ENCODE results near the gene RPA1. TPM values are rescaled to one million over a fixed set of nuclear protein-coding genes. Genes with fewer than 3 reads are reported as not detected.
A peak's percentile ranks its signal among the peaks of the same experiment; 100 is the strongest.

Gene RPA1
- total and polyA plus RNA-seq, 2 of the 8 experiments (the other 6 are each of a cell fraction or from before 2014, with no cell fraction given) = 79.1 to 194 TPM

DNA sequence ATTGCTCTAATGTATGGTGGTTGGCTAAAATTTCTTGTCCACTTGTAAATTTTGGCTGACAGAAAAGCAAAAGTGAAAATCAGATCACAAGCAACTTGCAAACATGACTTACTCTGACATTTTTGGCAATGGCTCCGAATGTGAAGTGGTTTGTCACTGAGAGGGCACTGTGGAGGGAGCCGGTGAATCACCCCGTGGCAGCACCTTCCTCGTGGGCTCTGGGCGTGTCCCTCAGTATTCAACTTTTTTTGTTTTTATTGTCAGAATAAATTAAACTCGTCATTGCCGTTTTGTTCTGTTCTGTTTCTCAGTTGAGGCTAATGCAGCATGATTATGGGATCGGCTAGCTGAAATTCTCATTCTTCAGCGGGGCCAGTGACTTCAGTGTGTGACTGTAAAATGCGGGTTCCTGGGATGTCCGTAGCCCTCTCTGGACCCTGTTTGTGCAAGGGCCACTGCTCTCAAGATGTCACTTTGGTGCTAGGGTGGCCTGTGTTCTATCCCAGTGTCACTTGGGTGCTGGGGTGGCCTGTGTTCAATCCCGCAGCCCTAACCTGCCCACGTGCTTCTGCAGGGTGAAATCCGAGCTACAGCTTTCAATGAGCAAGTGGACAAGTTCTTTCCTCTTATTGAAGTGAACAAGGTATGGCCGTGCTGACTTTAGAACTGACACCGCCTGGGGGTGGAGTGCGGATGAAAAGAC, 48.8 kb downstream of the RPA1 start:
- Histone ChIP-seq H2BK15ac (ENCODE audit: low read length) (no peak overlapping the region), H2BK20ac (ENCODE audit: low read length) (no peak overlapping the region), H3K23ac (ENCODE audit: insufficient read length) (no peak overlapping the region), H3K79me2 (ENCODE audit: control insufficient read depth in 1 of 2, insufficient read depth in 2 of 2, low read length in 2 of 2) (no peaks in the 10 kb centered on the region), H3K23me2 (ENCODE audit: low read depth, low read length) (no peaks in the 10 kb centered on the region; the same call in 1 of the 2 replicates), H4K5ac (ENCODE audit: insufficient read length, low read depth, low read length) (no peak overlapping the region), H3K4me3 (ENCODE audit: extremely low read depth in 1 of 4, insufficient read depth in 2 of 4, low read depth in 3 of 4, low read length in 4 of 4) (no peak overlapping the region), H3K9ac (replicated peaks in 1 of 4; ENCODE audit: extremely low read depth in 1 of 4, low read depth in 3 of 4, low read length in 3 of 4) (no peak overlapping the region), H2BK5ac (ENCODE audit: low read depth, low read length) (no peak overlapping the region), H2BK120ac (replicated peaks; ENCODE audit: low read depth, low read length) (no peak overlapping the region), H3K18ac (ENCODE audit: extremely low read depth, low read length) (no peak overlapping the region), H3K79me1 (ENCODE audit: low read depth, low read length) (no peaks in the 10 kb centered on the region), H4K91ac (replicated peaks; ENCODE audit: insufficient read length, low read length) (no peak overlapping the region), H2BK12ac (ENCODE audit: low read depth, low read length) (no peak overlapping the region), H3K4me1 (replicated peaks in 1 of 4; ENCODE audit: control insufficient read depth in 3 of 4, insufficient read depth in 4 of 4, low read length in 3 of 4) (no peaks in the 10 kb centered on the region), H3K4ac (replicated peaks; ENCODE audit: insufficient read length, low read depth, low read length) (no peak overlapping the region), H4K8ac (ENCODE audit: extremely low read depth, insufficient read depth, low read length) (0 out of 2 replicates have a peak overlapping the region, but pooled peaks have one; percentile 14), H3K36me3 (ENCODE audit: control insufficient read depth in 2 of 4, insufficient read depth in 4 of 4, low read length in 3 of 4) (peaks cover 35 to 66% (median 53%) of the 10 kb centered on the region in 4 experiments), H3K14ac (ENCODE audit: insufficient read length) (no peak overlapping the region), H3K27me3 (replicated peaks in 1 of 4; ENCODE audit: control insufficient read depth in 3 of 4, extremely low read depth in 1 of 4, insufficient read depth in 3 of 4, low read length in 3 of 4) (no peaks in the 10 kb centered on the region), H2AFZ (ENCODE audit: low read length) (no peak overlapping the region), H3K4me2 (ENCODE audit: insufficient read depth in 1 of 2, low read depth in 2 of 2, low read length in 2 of 2) (no peak overlapping the region), H3K27ac (ENCODE audit: low read depth, low read length) (no peak overlapping the region), H3K9me3 (ENCODE audit: insufficient read depth in 2 of 2, low read depth in 1 of 2, low read length in 1 of 2) (no peaks in the 10 kb centered on the region), H2AK5ac (ENCODE audit: low read depth, low read length) (no peak overlapping the region), H4K20me1 (replicated peaks in 1 of 2; ENCODE audit: control insufficient read depth in 1 of 2, insufficient read depth in 2 of 2, low read length in 2 of 2) (peaks cover 0 to 2% of the 10 kb centered on the region in 2 experiments), H3K56ac (replicated peaks; ENCODE audit: insufficient read length, low read depth, low read length) (no peak overlapping the region)
- WGBS, 2 experiments (ENCODE audit: extremely low coverage in 1 of 2, insufficient coverage in 1 of 2, insufficient read length in 1 of 2, insufficient replicate concordance in 2 of 2, low coverage in 1 of 2, low lambda C conversion rate in 2 of 2, missing lambda C conversion rate in 1 of 2) = 91% methylated on average over 17 of the region's 17 CpGs; no CpG with 5 or more reads in 1 of the 2 experiments
- no peak for FAIRE-seq
- ChIA-PET CTCF (ENCODE audit: partially characterized antibody) (interaction anchor here (0.9 to 1.7 kb wide), 6 partner anchors 9 to 176 kb away, joined by 3 to 5 read pairs (median 4); partner anchors contain the start of gene HIC1), POLR2A (ENCODE audit: partially characterized antibody) (no interaction called here)
- DNase-seq (ENCODE audit: low read depth in 1 of 2, low spot score in 2 of 2) = no peak
- TF ChIP-seq CEBPB (IDR thresholded peaks at IDR 0.05; ENCODE audit: low read depth, low read length) (no peak), POLR2AphosphoS5 (IDR thresholded peaks at IDR 0.05; ENCODE audit: low read depth, low read length) (no peak), GTF2F1 (IDR thresholded peaks at IDR 0.05; ENCODE audit: borderline replicate concordance, low read depth, low read length) (no peak), PHF8 (conservative IDR thresholded peaks at IDR 0.05; ENCODE audit: low read depth, low read length) (no peak), BACH1 (IDR thresholded peaks at IDR 0.05; ENCODE audit: low read length) (no peak), HDAC6 (IDR thresholded peaks at IDR 0.05; ENCODE audit: low read depth, low read length) (no peak), RXRA (IDR thresholded peaks at IDR 0.05; ENCODE audit: insufficient read depth, low read depth, low read length) (no peak), KDM5A (IDR thresholded peaks at IDR 0.05; ENCODE audit: low read length) (no peak), EGR1 (IDR thresholded peaks at IDR 0.05; ENCODE audit: borderline replicate concordance, low read depth, low read length) (no peak), ASH2L (IDR thresholded peaks at IDR 0.05; ENCODE audit: low read length) (no peak), SP4 (IDR thresholded peaks at IDR 0.05; ENCODE audit: low read length) (no peak), CHD2 (IDR thresholded peaks at IDR 0.05; ENCODE audit: low read length) (no peak), RFX5 (IDR thresholded peaks at IDR 0.05; ENCODE audit: borderline replicate concordance, low read depth, low read length) (no peak)
- TF ChIP-seq, protein P1, sequence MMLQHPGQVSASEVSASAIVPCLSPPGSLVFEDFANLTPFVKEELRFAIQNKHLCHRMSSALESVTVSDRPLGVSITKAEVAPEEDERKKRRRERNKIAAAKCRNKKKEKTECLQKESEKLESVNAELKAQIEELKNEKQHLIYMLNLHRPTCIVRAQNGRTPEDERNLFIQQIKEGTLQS (IDR thresholded peaks at IDR 0.05; ENCODE audit: insufficient read depth, low read depth, low read length) = no peak

Measured in H1 (cell line).